Fibroblast of the aortic adventitia (primary cell): ENCODE data around the gene PLEKHS1. TPM values are rescaled to one million over a fixed set of nuclear protein-coding genes. Genes with fewer than 3 reads are reported as not detected.

Source experiments
- DNase-seq: peaks from one replicate; pipeline ENCODE4 v3.0.0-alpha.2; 2010; ENCODE audit warnings: low read depth
- H3K4me3 ChIP-seq: 2 replicates; pipeline ENCODE4 v1.5.1; 2011; ENCODE audit warnings: low read depth, mild to moderate bottlenecking, control low read depth, low read length, moderate library complexity
- total RNA-seq: library from RNA; depleted of rRNA; stranded (reverse); fragments of >200 nt; gene quantifications from 2 replicates; pipeline ENCODE4 v1.2.3, GENCODE V29; 2012; ENCODE audit warnings: low replicate concordance
- TF ChIP-seq, protein P1 (sequence below): IDR thresholded peaks from 2 replicates; pipeline ENCODE4 v1.5.1; 2011; ENCODE audit warnings: mild to moderate bottlenecking, low read length, control low read depth, inconsistent platforms; ENCODE audit not compliant: insufficient read depth

Gene PLEKHS1
- total RNA-seq, 1 donor, result not detected

GRCh38 chr10:113782367-113782766 lies 30.9 kb downstream of the PLEKHS1 start:
- DNase-seq, result no peak
- TF ChIP-seq, protein P1, sequence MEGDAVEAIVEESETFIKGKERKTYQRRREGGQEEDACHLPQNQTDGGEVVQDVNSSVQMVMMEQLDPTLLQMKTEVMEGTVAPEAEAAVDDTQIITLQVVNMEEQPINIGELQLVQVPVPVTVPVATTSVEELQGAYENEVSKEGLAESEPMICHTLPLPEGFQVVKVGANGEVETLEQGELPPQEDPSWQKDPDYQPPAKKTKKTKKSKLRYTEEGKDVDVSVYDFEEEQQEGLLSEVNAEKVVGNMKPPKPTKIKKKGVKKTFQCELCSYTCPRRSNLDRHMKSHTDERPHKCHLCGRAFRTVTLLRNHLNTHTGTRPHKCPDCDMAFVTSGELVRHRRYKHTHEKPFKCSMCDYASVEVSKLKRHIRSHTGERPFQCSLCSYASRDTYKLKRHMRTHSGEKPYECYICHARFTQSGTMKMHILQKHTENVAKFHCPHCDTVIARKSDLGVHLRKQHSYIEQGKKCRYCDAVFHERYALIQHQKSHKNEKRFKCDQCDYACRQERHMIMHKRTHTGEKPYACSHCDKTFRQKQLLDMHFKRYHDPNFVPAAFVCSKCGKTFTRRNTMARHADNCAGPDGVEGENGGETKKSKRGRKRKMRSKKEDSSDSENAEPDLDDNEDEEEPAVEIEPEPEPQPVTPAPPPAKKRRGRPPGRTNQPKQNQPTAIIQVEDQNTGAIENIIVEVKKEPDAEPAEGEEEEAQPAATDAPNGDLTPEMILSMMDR, result no peak
- no peak overlapping the region for H3K4me3 ChIP-seq

DNA sequence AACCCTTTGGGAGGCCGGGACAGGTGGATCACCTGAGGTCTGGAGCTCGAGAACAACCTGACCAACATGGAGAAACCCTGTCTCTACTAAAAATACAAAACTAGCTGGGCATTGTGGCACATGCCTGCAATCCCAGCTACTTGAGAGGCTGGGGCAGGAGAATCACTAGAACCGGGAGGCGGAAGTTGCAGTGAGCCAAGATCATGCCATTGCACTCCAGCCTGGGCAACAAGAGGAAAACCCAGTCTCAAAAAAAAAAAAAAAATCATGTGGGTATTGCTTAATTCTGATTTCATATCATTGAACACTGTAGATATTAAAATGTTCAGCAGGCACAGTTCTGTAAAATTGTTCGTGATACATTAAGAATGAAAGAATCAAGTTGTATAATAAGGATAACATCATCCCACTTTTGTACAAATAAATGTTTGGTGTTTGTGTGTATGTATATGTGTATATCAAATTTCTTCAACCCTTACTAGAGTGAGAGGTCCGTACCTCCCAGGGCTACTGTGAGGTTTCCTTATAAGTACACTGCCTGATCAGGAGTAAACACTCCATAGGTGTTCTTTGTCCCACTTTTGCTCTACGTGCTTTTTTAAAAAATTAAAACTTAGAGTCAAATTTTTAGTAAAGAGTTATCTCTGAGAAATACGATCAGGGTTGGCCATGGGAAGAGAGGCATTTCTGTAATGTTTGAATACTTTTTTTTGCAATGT lies 31.7 kb downstream of the PLEKHS1 start:
- DNase-seq, result no peak
- no peak overlapping the region for H3K4me3 ChIP-seq
- TF ChIP-seq, protein P1, result no peak

- TF ChIP-seq, protein P1, result no peak
- no peak overlapping the region for H3K4me3 ChIP-seq
- DNase-seq, result peak; percentile 98
Measured at GRCh38 chr10:113788604-113789083, 37.2 kb downstream of the PLEKHS1 start.

DNA sequence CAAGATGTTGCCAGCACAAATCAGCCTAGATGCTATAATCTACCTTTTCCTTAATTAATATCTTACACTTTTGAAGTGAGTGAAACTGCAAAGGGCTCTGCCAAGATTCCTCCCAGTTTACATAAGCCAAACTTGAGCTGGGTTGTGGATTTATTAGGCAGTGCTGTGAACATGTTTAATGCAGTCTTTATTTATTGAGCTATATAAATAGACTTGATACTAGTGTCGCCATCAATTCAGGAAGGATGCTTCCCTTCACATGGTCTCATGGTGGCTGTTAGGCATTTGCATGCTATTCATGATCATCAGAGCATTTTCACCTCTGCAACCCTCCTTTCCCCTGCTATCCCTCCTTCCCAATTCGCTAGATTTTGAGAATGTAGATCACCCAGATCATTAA lies 40.2 kb downstream of the PLEKHS1 start:
- TF ChIP-seq, protein P1, result no peak
- H3K4me3 ChIP-seq, result no peak overlapping the region
- DNase-seq, result no peak

DNA sequence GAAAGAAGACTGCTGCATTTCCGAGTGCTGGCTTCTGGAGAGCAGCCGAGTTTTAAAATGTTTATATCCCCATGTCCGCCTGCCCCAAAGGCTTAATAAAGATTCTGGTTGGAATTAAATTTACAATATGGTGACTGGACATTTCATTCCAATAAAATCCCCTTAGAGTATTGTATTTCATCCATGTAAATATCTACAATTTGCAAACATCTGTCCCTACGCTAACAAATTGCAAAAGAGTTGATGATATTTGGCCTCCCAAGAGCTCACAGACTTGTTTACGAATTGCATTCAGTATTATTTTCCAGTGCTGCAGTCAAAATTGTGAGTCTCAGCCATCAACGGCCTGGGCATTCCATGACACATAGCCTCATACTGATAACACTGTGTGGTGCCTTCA lies 50.1 kb downstream of the PLEKHS1 start:
- DNase-seq, result no peak
- TF ChIP-seq, protein P1, result no peak
- H3K4me3 ChIP-seq, result no peak overlapping the region

DNA sequence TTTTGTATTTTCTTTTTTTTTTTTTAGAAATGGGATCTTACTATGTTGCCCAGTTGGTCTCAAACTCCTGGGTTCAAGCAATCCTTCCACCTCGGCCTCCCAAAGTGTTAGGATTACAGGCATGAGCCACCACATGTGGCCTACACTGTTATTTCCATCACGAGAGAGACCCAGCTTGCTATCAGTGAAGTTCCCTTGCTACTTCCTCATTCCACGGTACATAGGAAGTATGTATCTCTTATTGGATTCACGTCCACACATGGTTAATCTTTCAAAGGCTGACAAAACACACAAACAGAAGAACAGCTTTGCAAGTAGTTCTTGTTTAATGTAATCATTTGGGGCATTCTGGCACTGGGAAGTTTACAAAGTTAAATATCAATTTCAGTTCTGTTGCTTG lies 51.5 kb downstream of the PLEKHS1 start:
- H3K4me3 ChIP-seq, result no peak overlapping the region
- no peak for DNase-seq
- TF ChIP-seq, protein P1, result no peak

GRCh38 chr10:113806503-113806902 lies 55.0 kb downstream of the PLEKHS1 start:
- DNase-seq, result no peak
- H3K4me3 ChIP-seq, result no peak overlapping the region
- TF ChIP-seq, protein P1, result no peak
